Natural killer cell (primary cell): ENCODE results near the gene CHAF1B. TPM values are rescaled to one million over a fixed set of nuclear protein-coding genes. Genes with fewer than 3 reads are reported as not detected.
"Not testable (repeated sequence)": the region's sequence is repeated elsewhere in the genome, so short reads cannot be mapped to it uniquely, and the experiment has no call there.

Experiments used
- ATAC-seq, 3 donors: fragments of 150-1000 bp in 2 of 3; fragments of 200-7000 bp in 1 of 3; cut with Tn5 transposase; 1 replicate in 1 of 3; 2 replicates in 2 of 3; pipeline ENCODE4 v1.10.0; 2021; ENCODE audit warnings: mild to moderate bottlenecking in 2 of 3, moderate library complexity in 2 of 3
- DNase-seq, 2 donors: peaks; one replicate each; pipeline versions ENCODE4 v3.0.0 to v3.0.0-alpha.2; 2013 to 2021; ENCODE audit warnings: mixed read lengths in 1 of 2
- H3K27ac ChIP-seq: one replicate; pipeline ENCODE4 v1.5.1; 2013; ENCODE audit warnings: mild to moderate bottlenecking, low read length
- H3K27me3 ChIP-seq: one replicate; pipeline ENCODE4 v1.6.1; 2013; ENCODE audit warnings: low read length; ENCODE audit not compliant: control insufficient read depth, insufficient read depth
- H3K36me3 ChIP-seq: one replicate; pipeline ENCODE4 v1.6.1; 2013; ENCODE audit warnings: low read length; ENCODE audit not compliant: control insufficient read depth, insufficient read depth
- H3K4me1 ChIP-seq: one replicate; pipeline ENCODE4 v1.6.1; 2013; ENCODE audit warnings: low read length; ENCODE audit not compliant: control insufficient read depth, insufficient read depth
- H3K4me3 ChIP-seq: one replicate; pipeline ENCODE4 v1.5.1; 2013; ENCODE audit warnings: low read length
- H3K9me3 ChIP-seq: one replicate; pipeline ENCODE4 v1.6.1; 2013; ENCODE audit warnings: low read length; ENCODE audit not compliant: control insufficient read depth, insufficient read depth
- H3K27ac Mint-ChIP-seq, 2 donors: one replicate each; pipeline ENCODE4 v1.8.0; 2022; ENCODE audit warnings: mild to moderate bottlenecking in 2 of 2, mixed read lengths in 2 of 2, moderate library complexity in 1 of 2
- H3K27me3 Mint-ChIP-seq, 2 donors: one replicate each; pipeline ENCODE4 v1.8.0; 2022; ENCODE audit warnings: low read depth in 2 of 2, mixed read lengths in 2 of 2
- H3K36me3 Mint-ChIP-seq: one replicate; pipeline ENCODE4 v1.8.0; 2022; ENCODE audit warnings: mixed read lengths
- H3K4me1 Mint-ChIP-seq, 2 donors: one replicate each; pipeline ENCODE4 v1.8.0; 2022; ENCODE audit warnings: mixed read lengths in 2 of 2
- H3K4me3 Mint-ChIP-seq: one replicate; pipeline ENCODE4 v1.8.0; 2022; ENCODE audit warnings: mild to moderate bottlenecking, moderate library complexity, mixed read lengths
- H3K9me3 Mint-ChIP-seq, 2 donors: one replicate each; pipeline ENCODE4 v1.8.0; 2022; ENCODE audit warnings: mixed read lengths in 2 of 2
- WGBS: methylation state at CpG from one replicate; pipeline ENCODE4 v1.1.7; 2013; ENCODE audit warnings: missing lambda C conversion rate; ENCODE audit not compliant: insufficient coverage; 5-methylcytosine and 5-hydroxymethylcytosine counted together
- intact Hi-C: fragments of 100-400 bp; cut with micrococcal nuclease; formaldehyde crosslinking; loops from one replicate; pipeline ENCODE4 v1.14.2; 2022
- total RNA-seq, 4 donors: library from RNA; stranded (reverse); fragments of 120-200 nt in 1 of 4; gene quantifications; one replicate each; pipeline versions ENCODE4 v1.2.3 to v1.2.4, GENCODE V29; 2013 to 2022
- TF ChIP-seq, protein P1 (sequence below): fragments of 200-600 bp; IDR thresholded peaks from one replicate; pipeline ENCODE4 v1.8.0; 2022; ENCODE audit warnings: antibody characterized with exemption

Gene CHAF1B
- total RNA-seq, 3 donors from 2014 or later (not counting 1 experiment from before 2014, with no cell fraction given) = 7.6 to 7.9 (median 7.7) TPM

DNA sequence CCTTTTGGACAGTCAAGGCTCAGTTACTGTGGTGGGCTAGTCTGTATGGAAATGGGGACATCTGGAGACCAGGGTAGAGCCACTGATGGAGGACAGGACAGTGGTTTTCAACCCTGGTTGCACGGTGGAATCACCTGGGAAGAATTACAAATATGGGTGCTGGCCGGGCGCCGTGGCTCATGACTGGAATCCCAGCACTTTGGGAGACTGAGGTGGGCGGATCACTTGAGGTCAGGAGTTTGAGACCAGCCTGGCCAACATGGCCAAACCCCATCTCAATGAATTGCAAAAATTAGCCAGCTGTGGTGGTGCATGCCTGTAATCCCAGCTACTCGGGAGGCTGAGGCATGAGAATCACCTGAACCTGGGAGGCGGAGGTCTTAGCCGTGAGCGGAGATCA lies 14.5 kb downstream of the CHAF1B start:
- H3K9me3 Mint-ChIP-seq, H3K4me3 ChIP-seq, intact Hi-C loops, H3K36me3 ChIP-seq, H3K4me1 ChIP-seq, ATAC-seq, H3K4me3 Mint-ChIP-seq, H3K27ac ChIP-seq, DNase-seq, H3K9me3 ChIP-seq, H3K27me3 Mint-ChIP-seq, H3K27ac Mint-ChIP-seq, H3K27me3 ChIP-seq, H3K36me3 Mint-ChIP-seq: not testable (repeated sequence)
- 97% methylated on average over 9 of the region's 9 CpGs for whole genome bisulfite sequencing
- peaks cover 6 to 19% of the 10 kb centered on the region in 2 donors for H3K4me1 Mint-ChIP-seq

DNA sequence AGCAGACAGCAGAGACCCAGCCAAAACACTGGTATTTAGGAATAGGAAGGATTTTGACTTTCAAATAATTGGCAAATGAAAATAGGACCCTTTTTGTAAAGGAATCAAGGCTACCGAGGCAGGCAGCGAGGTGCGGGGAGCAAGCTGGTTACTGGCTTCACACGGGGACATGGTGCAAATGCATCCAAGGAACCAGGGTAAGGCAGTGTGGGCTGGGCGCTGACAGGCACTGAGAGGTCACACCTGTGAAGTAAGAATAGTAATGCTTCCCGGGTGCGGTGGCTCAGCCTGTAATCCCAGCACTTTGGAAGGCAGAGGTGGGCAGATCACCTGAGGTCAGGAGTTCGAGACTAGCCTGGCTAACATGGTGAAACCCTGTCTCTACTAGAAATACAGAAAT lies 15.5 kb downstream of the CHAF1B start:
- H3K9me3 ChIP-seq = no peaks in the 10 kb centered on the region
- Mint-ChIP-seq H3K9me3 (no peaks in the 10 kb centered on the region), H3K4me3 (no peak overlapping the region), H3K36me3 (no peaks in the 10 kb centered on the region), H3K27ac (no peak overlapping the region), H3K27me3 (no peaks in the 10 kb centered on the region), H3K4me1 (peaks cover 6 to 19% of the 10 kb centered on the region in 2 donors)
- DNase-seq (no peak), ATAC-seq (no peak)
- WGBS = 97% methylated on average over 8 of the region's 8 CpGs
- intact Hi-C loops = no loop called here
- TF ChIP-seq, protein P1, sequence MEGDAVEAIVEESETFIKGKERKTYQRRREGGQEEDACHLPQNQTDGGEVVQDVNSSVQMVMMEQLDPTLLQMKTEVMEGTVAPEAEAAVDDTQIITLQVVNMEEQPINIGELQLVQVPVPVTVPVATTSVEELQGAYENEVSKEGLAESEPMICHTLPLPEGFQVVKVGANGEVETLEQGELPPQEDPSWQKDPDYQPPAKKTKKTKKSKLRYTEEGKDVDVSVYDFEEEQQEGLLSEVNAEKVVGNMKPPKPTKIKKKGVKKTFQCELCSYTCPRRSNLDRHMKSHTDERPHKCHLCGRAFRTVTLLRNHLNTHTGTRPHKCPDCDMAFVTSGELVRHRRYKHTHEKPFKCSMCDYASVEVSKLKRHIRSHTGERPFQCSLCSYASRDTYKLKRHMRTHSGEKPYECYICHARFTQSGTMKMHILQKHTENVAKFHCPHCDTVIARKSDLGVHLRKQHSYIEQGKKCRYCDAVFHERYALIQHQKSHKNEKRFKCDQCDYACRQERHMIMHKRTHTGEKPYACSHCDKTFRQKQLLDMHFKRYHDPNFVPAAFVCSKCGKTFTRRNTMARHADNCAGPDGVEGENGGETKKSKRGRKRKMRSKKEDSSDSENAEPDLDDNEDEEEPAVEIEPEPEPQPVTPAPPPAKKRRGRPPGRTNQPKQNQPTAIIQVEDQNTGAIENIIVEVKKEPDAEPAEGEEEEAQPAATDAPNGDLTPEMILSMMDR = no peak
- no peak overlapping the region for H3K27ac ChIP-seq
- H3K4me1 ChIP-seq = peaks cover 7% of the 10 kb centered on the region
- no peaks in the 10 kb centered on the region for H3K27me3 ChIP-seq
- H3K4me3 ChIP-seq = no peak overlapping the region
- H3K36me3 ChIP-seq = peaks cover 4% of the 10 kb centered on the region

DNA sequence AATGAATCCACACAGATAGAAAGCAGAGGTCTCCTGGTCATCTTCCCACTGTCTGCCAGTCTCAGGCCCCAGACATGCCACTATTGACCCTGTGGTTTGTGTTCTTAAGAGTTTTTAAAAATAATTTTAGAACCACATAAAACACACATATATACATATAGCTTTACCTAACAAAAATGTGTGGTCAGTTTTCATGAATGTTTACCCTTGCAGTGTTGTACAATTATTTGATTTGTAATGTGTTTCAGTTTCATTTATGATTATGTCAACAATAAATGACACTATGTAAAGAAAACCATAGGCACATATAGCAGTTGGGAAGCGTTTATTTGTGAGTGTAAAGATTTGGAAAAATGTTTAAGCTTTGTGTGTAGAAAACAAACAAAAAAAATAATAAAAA lies 17.1 kb downstream of the CHAF1B start:
- Histone ChIP-seq H3K4me1 (peaks cover 7% of the 10 kb centered on the region), H3K4me3 (no peak overlapping the region), H3K9me3 (no peaks in the 10 kb centered on the region), H3K36me3 (peaks cover 4% of the 10 kb centered on the region), H3K27me3 (no peaks in the 10 kb centered on the region), H3K27ac (no peak overlapping the region)
- ATAC-seq = no peak
- no peak for DNase-seq
- intact Hi-C loops = no loop called here
- Mint-ChIP-seq H3K27ac (no peak overlapping the region), H3K4me1 (peaks cover 6 to 13% of the 10 kb centered on the region in 2 donors), H3K36me3 (no peaks in the 10 kb centered on the region), H3K27me3 (no peaks in the 10 kb centered on the region), H3K4me3 (peak overlapping the region; percentile 17), H3K9me3 (no peaks in the 10 kb centered on the region)
- TF ChIP-seq, protein P1 = no peak
- WGBS = no CpG with 5 or more reads among the region's 1 CpG

DNA sequence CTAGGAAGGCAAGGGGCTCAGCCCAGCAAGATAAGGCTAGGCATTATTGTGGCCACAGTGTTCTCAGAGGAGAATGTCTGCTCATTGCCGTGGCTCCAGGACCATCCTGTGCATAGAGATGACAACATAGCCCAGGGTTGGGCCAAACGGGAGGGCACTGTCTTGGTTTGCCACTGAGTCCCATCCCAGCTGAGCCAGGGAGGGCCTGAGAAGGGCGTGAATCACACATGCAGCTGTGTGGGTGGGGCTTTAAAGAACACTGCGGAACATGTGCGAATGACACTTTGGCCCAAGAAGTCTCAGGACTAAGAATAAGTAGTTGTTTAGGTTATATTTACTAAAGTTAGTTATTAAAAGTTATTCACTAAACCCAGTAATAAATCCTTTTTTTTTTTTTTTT lies 18.5 kb downstream of the CHAF1B start:
- TF ChIP-seq, protein P1 = no peak
- H3K36me3 Mint-ChIP-seq = no peaks in the 10 kb centered on the region
- H3K9me3 ChIP-seq = no peaks in the 10 kb centered on the region
- no peaks in the 10 kb centered on the region for H3K27me3 ChIP-seq
- H3K4me3 Mint-ChIP-seq = peak overlapping the region; percentile 45
- H3K4me3 ChIP-seq = no peak overlapping the region
- WGBS = 59% methylated on average over 5 of the region's 5 CpGs
- no peaks in the 10 kb centered on the region for H3K27me3 Mint-ChIP-seq
- peaks cover 6 to 18% of the 10 kb centered on the region in 2 donors for H3K4me1 Mint-ChIP-seq
- peak in 1 of 2 donors; percentile 28 for DNase-seq
- intact Hi-C loops = no loop called here
- peaks cover 4% of the 10 kb centered on the region for H3K36me3 ChIP-seq
- H3K4me1 ChIP-seq = peaks cover 7% of the 10 kb centered on the region
- H3K9me3 Mint-ChIP-seq = no peaks in the 10 kb centered on the region
- peak overlapping the region in 1 of 2 donors; percentile 72 for H3K27ac Mint-ChIP-seq
- peak; percentile 90 to 99 (median 99) for ATAC-seq
- H3K27ac ChIP-seq = no peak overlapping the region
